IMR-90 (cell line): ENCODE results near the gene SMYD2. TPM values are rescaled to one million over a fixed set of nuclear protein-coding genes. Genes with fewer than 3 reads are reported as not detected.

Source experiments
- ATAC-seq: fragments of 200-7000 bp; cut with Tn5 transposase; 2 replicates; pipeline ENCODE4 v1.9.1; 2020; ENCODE audit warnings: low read depth, mild to moderate bottlenecking, moderate library complexity
- BruUV-seq: library from RNA; stranded (reverse); fragments of 400-500 nt; replicated peaks from 2 replicates; lab custom pipeline; 2021; lab: Mats Ljungman, UMichigan
- CTCF ChIA-PET: fragments of 300-600 bp; formaldehyde crosslinking; extraction: SDS; loops from one replicate; lab custom pipeline; 2021; ENCODE audit warnings: antibody characterized with exemption; lab: Yijun Ruan, JAX
- POLR2A ChIA-PET: fragments of 300-600 bp; sonication (Branson Sonifier 250); formaldehyde crosslinking; loops from one replicate; lab custom pipeline; 2022; ENCODE audit warnings: antibody characterized with exemption; ENCODE audit not compliant: unreplicated experiment; lab: Charles Lee
- DNase-seq: peaks from one replicate; pipeline ENCODE4 v3.0.0; 2013
- H2AFZ ChIP-seq: replicated peaks from 2 replicates; pipeline ENCODE3; 2013; ENCODE audit warnings: low read length, mild to moderate bottlenecking; ENCODE audit not compliant: poor library complexity
- H2AK5ac ChIP-seq: 2 replicates; pipeline ENCODE4 v1.6.1; 2013; ENCODE audit warnings: low read depth, low read length, inconsistent platforms
- H2AK9ac ChIP-seq: replicated peaks from 2 replicates; pipeline ENCODE3; 2013; ENCODE audit warnings: mild to moderate bottlenecking, low read depth, low read length, moderate library complexity; ENCODE audit not compliant: poor library complexity
- H2BK120ac ChIP-seq: 2 replicates; pipeline ENCODE4 v1.6.1; 2013; ENCODE audit warnings: low read depth, low read length, inconsistent platforms
- H2BK15ac ChIP-seq: 3 replicates; pipeline ENCODE4 v1.6.1; 2013; ENCODE audit warnings: low read depth, low read length, inconsistent platforms
- H2BK20ac ChIP-seq: 2 replicates; pipeline ENCODE4 v1.6.1; 2013; ENCODE audit warnings: low read depth, mild to moderate bottlenecking, inconsistent platforms, low read length, moderate library complexity
- H2BK5ac ChIP-seq: 2 replicates; pipeline ENCODE4 v1.6.1; 2013; ENCODE audit warnings: mild to moderate bottlenecking, low read depth, low read length, inconsistent platforms; ENCODE audit not compliant: poor library complexity, severe bottlenecking
- H3K14ac ChIP-seq: replicated peaks from 2 replicates; pipeline ENCODE4 v1.6.1; 2013; ENCODE audit warnings: low read depth, low read length, inconsistent platforms
- H3K18ac ChIP-seq: 2 replicates; pipeline ENCODE4 v1.6.1; 2013; ENCODE audit warnings: low read depth, low read length, control low read depth
- H3K23ac ChIP-seq: 2 replicates; pipeline ENCODE4 v1.6.1; 2013; ENCODE audit warnings: low read depth, low read length, inconsistent platforms
- H3K27ac ChIP-seq: 2 replicates; pipeline ENCODE4 v1.5.1; 2013; ENCODE audit warnings: mild to moderate bottlenecking, control low read depth, low read length; ENCODE audit not compliant: insufficient read depth
- H3K27me3 ChIP-seq: 2 replicates; pipeline ENCODE4 v1.6.1; 2013; ENCODE audit warnings: low read length; ENCODE audit not compliant: control insufficient read depth, insufficient read depth
- H3K36me3 ChIP-seq: 2 replicates; pipeline ENCODE4 v1.6.1; 2013; ENCODE audit warnings: low read length, mixed read lengths; ENCODE audit not compliant: control insufficient read depth, insufficient read depth
- H3K4ac ChIP-seq: 2 replicates; pipeline ENCODE4 v1.6.1; 2013; ENCODE audit warnings: low read depth, low read length, inconsistent platforms
- H3K4me1 ChIP-seq: 2 replicates; pipeline ENCODE4 v1.6.1; 2013; ENCODE audit warnings: low read length, mixed read lengths; ENCODE audit not compliant: control insufficient read depth, insufficient read depth
- H3K4me2 ChIP-seq: 2 replicates; pipeline ENCODE4 v1.6.1; 2013; ENCODE audit warnings: low read depth, mild to moderate bottlenecking, control low read depth, low read length, moderate library complexity
- H3K4me3 ChIP-seq: 2 replicates; pipeline ENCODE4 v1.5.1; 2013; ENCODE audit warnings: low read depth, mild to moderate bottlenecking, control low read depth, low read length, moderate library complexity; ENCODE audit not compliant: insufficient read depth
- H3K56ac ChIP-seq: 2 replicates; pipeline ENCODE4 v1.6.1; 2013; ENCODE audit warnings: low read length, inconsistent platforms; ENCODE audit not compliant: insufficient read depth; ENCODE audit errors: extremely low read depth
- H3K79me1 ChIP-seq, 2 experiments: 2 replicates each; pipeline ENCODE4 v1.6.1; 2013; ENCODE audit warnings: low read length in 2 of 2, inconsistent platforms in 1 of 2, low read depth in 1 of 2
- H3K9ac ChIP-seq: 2 replicates; pipeline ENCODE4 v1.6.1; 2013; ENCODE audit warnings: low read depth, low read length, control low read depth
- H3K9me1 ChIP-seq: 2 replicates; pipeline ENCODE4 v1.6.1; 2013; ENCODE audit warnings: low read length, inconsistent platforms; ENCODE audit not compliant: insufficient read depth
- H3K9me3 ChIP-seq: 2 replicates; pipeline ENCODE4 v1.6.1; 2013; ENCODE audit warnings: low read length; ENCODE audit not compliant: control insufficient read depth, insufficient read depth
- H4K20me1 ChIP-seq: 2 replicates; pipeline ENCODE4 v1.6.1; 2013; ENCODE audit warnings: low read length, inconsistent platforms; ENCODE audit not compliant: insufficient read depth
- H4K5ac ChIP-seq: 2 replicates; pipeline ENCODE4 v1.6.1; 2013; ENCODE audit warnings: mild to moderate bottlenecking, low read depth, low read length, control low read depth
- H4K8ac ChIP-seq, 2 experiments: 2 replicates each; pipeline ENCODE4 v1.6.1; 2013; ENCODE audit warnings: low read depth in 2 of 2, low read length in 2 of 2, control low read depth in 1 of 2, inconsistent platforms in 1 of 2
- H4K91ac ChIP-seq: 2 replicates; pipeline ENCODE4 v1.6.1; 2013; ENCODE audit warnings: low read depth, low read length, inconsistent platforms; ENCODE audit not compliant: insufficient read depth
- ELK1 ChIP-seq: fragments of 150-350 bp; IDR thresholded peaks from 2 replicates; pipeline ENCODE4 v1.6.1; 2016; ENCODE audit warnings: low read depth, mild to moderate bottlenecking, low read length, moderate library complexity, borderline replicate concordance
- WGBS, 2 experiments: methylation state at CpG; one replicate each; pipeline versions ENCODE4 v1.1.5 to v1.1.7; 2013; ENCODE audit warnings: missing lambda C conversion rate in 2 of 2; ENCODE audit not compliant: insufficient read length in 1 of 2; ENCODE audit errors: extremely low coverage in 2 of 2; 5-methylcytosine and 5-hydroxymethylcytosine counted together
- dilution Hi-C: fragments of 300-500 bp; cut with HindIII; formaldehyde crosslinking; loops from one replicate; pipeline ENCODE4 v1.14.3; 2018; ENCODE audit warnings: low sequenced_read_pairs; ENCODE audit not compliant: unreplicated experiment
- in situ Hi-C: fragments of 300-500 bp; cut with MboI; formaldehyde crosslinking; loops from 3 replicates; pipeline ENCODE4 v1.14.3; 2019; ENCODE audit warnings: low sequenced_read_pairs, inconsistent platforms, mixed read lengths
- intact Hi-C: fragments of 100-400 bp; cut with micrococcal nuclease; formaldehyde crosslinking; loops from 2 replicates; pipeline ENCODE4 v1.10.0; 2022
- polyA plus RNA-seq, 3 experiments: library from polyadenylated mRNA; depleted of rRNA; stranded (reverse); fragments of >200 nt; gene quantifications; 2 replicates each; pipeline ENCODE4 v1.2.3, GENCODE V29; 2012; ENCODE audit warnings: low replicate concordance in 1 of 3
- total RNA-seq: library from RNA; depleted of rRNA; stranded (reverse); fragments of >200 nt; gene quantifications from 2 replicates; pipeline ENCODE4 v1.2.3, GENCODE V29; 2012

The SMYD2 gene
- total and polyA plus RNA-seq, 2 of the 4 experiments (the other 2 are of a cell fraction): 32.7 to 61.7 TPM

DNA sequence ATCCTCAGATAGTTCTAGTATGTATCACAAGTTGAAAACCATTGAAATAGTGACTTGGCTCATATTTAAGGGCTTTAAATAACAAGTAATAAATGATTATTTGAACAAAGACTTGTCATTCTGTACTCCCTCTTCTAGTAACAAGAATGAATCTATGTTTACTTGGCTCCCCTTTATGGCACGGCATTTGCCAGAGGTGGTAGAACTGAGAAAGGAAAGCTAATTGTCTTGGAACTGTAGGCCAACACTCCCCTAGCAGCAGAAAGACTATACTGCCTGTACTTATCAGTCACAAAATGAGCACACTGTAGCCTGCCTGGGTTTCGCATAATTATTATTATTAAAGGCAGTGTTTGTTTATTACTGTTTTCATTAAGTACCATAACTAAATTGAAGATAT is 29.6 kb upstream of the SMYD2 start:
- no peak overlapping the region for H3K56ac ChIP-seq
- in situ Hi-C loops (no loop called here), intact Hi-C loops (no loop called here), dilution Hi-C loops (no loop called here)
- no peak overlapping the region for H3K9ac ChIP-seq
- no peak overlapping the region for H3K4me3 ChIP-seq
- no peak overlapping the region for H2AFZ ChIP-seq
- no peak overlapping the region for H3K27ac ChIP-seq
- no peak overlapping the region for H3K14ac ChIP-seq
- WGBS, 2 experiments: no CpG with 5 or more reads among the region's 2 CpGs
- no peaks in the 10 kb centered on the region for H3K79me1 ChIP-seq
- H3K9me1 ChIP-seq: peaks cover 5% of the 10 kb centered on the region; the same call in 1 of the 2 replicates
- no peaks in the 10 kb centered on the region for H3K36me3 ChIP-seq
- ChIA-PET POLR2A (interaction anchor here (0.5 kb wide), 1 partner anchor 13 kb away, joined by 4 read pairs; no protein-coding TSS in a partner anchor), CTCF (interaction anchor here (3.1 kb wide), 1 partner anchor 10 kb away, joined by 15 read pairs; no protein-coding TSS in a partner anchor)
- no peak overlapping the region for H3K18ac ChIP-seq
- no peak overlapping the region for H2BK120ac ChIP-seq
- H4K8ac ChIP-seq: no peak overlapping the region
- no peaks in the 10 kb centered on the region for H3K9me3 ChIP-seq
- no peak for ATAC-seq
- H3K23ac ChIP-seq: no peak overlapping the region
- no peak overlapping the region for H3K4ac ChIP-seq
- H2BK5ac ChIP-seq: no peak overlapping the region
- H2AK5ac ChIP-seq: no peak overlapping the region
- no peak for DNase-seq
- H3K4me1 ChIP-seq: peaks cover 4% of the 10 kb centered on the region; the same call in 1 of the 2 replicates
- BruUV-seq: no TSS peak
- H3K27me3 ChIP-seq: no peaks in the 10 kb centered on the region; the same call in 1 of the 2 replicates
- no peak overlapping the region for H2BK15ac ChIP-seq
- H3K4me2 ChIP-seq: no peak overlapping the region
- H4K20me1 ChIP-seq: no peaks in the 10 kb centered on the region
- H2BK20ac ChIP-seq: no peak overlapping the region
- no peak overlapping the region for H2AK9ac ChIP-seq
- no peak overlapping the region for H4K5ac ChIP-seq
- TF ChIP-seq ELK1: no peak
- no peak overlapping the region for H4K91ac ChIP-seq
